ENCODE data around the gene TNIP3. TPM values are rescaled to one million over a fixed set of nuclear protein-coding genes. Genes with fewer than 3 reads are reported as not detected.

The TNIP3 gene
- polyA plus RNA-seq, 1 donor (not counting 4 experiments of a cell fraction or from before 2014, with no cell fraction given) = 0.04 TPM

DNA sequence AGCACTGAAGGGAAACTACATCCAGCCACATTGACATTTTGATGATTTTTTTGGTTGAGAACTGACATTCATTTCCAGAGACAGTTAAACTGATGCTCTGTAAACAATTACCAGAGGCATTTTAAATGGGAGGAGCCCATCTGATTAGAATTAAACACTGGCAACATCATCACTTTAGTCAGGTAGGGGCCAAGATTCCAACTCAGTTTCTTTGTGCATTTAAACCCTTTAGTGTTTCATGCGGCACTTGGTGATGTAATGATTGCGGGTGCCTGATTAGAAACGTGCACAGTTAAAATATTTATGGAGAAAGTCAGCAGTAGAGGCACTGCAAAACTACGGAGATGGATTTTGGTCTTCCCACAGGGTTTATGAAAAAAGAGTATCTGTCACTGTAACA is 16.1 kb downstream of the TNIP3 start:
- no peak overlapping the region for H3K4me2 ChIP-seq (ENCODE audit: control insufficient read depth, extremely low read depth, insufficient read depth, low read depth, low read length)
- no peaks in the 10 kb centered on the region for H3K36me3 ChIP-seq (ENCODE audit: control insufficient read depth in 2 of 2, extremely low read depth in 1 of 2, insufficient read depth in 2 of 2, low read length in 2 of 2)
- dilution Hi-C loops (cut with MboI; ENCODE audit: extremely low pct_ligation_motif_present, low sequenced_read_pairs) = no loop called here
- H3K9ac ChIP-seq (ENCODE audit: control insufficient read depth, extremely low read depth, insufficient read depth, low read length) = no peak overlapping the region
- no peaks in the 10 kb centered on the region for H3K9me1 ChIP-seq (ENCODE audit: control insufficient read depth, extremely low read depth, insufficient read depth, low read length)
- TF ChIP-seq EZH2 (IDR thresholded peaks at IDR 0.05; ENCODE audit: low read length) = no peak
- TF ChIP-seq, protein P1, sequence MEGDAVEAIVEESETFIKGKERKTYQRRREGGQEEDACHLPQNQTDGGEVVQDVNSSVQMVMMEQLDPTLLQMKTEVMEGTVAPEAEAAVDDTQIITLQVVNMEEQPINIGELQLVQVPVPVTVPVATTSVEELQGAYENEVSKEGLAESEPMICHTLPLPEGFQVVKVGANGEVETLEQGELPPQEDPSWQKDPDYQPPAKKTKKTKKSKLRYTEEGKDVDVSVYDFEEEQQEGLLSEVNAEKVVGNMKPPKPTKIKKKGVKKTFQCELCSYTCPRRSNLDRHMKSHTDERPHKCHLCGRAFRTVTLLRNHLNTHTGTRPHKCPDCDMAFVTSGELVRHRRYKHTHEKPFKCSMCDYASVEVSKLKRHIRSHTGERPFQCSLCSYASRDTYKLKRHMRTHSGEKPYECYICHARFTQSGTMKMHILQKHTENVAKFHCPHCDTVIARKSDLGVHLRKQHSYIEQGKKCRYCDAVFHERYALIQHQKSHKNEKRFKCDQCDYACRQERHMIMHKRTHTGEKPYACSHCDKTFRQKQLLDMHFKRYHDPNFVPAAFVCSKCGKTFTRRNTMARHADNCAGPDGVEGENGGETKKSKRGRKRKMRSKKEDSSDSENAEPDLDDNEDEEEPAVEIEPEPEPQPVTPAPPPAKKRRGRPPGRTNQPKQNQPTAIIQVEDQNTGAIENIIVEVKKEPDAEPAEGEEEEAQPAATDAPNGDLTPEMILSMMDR (optimal IDR thresholded peaks at IDR 0.05 in 1 of 3, IDR thresholded peaks at IDR 0.05 in 1 of 3, conservative IDR thresholded peaks at IDR 0.05 in 1 of 3; ENCODE audit: extremely low read depth in 1 of 3, insufficient read depth in 2 of 3, low read length in 3 of 3) = no peak
- H3K9me3 ChIP-seq (ENCODE audit: control insufficient read depth, low read depth, low read length) = no peaks in the 10 kb centered on the region
- no peak overlapping the region for H2AFZ ChIP-seq (ENCODE audit: control insufficient read depth, low read length)
- no peak overlapping the region for H3K4me3 ChIP-seq (ENCODE audit: control insufficient read depth in 2 of 3, extremely low read depth in 1 of 3, insufficient read depth in 2 of 3, low read depth in 1 of 3, low read length in 3 of 3)
- H4K20me1 ChIP-seq (ENCODE audit: control insufficient read depth, extremely low read depth, insufficient read depth, low read length) = no peaks in the 10 kb centered on the region
- no peaks in the 10 kb centered on the region for H3K4me1 ChIP-seq (ENCODE audit: control insufficient read depth, extremely low read depth, insufficient read depth, low read length)
- DNase-seq (ENCODE audit: low read depth, low spot score) (no peak), FAIRE-seq (no peak)
- H3K27me3 ChIP-seq (ENCODE audit: control insufficient read depth, extremely low read depth, insufficient read depth, low read length) = no peaks in the 10 kb centered on the region
- H3K27ac ChIP-seq (ENCODE audit: control insufficient read depth, insufficient read depth, low read length) = no peak overlapping the region
- no peaks in the 10 kb centered on the region for H3K79me2 ChIP-seq (ENCODE audit: control insufficient read depth, insufficient read depth, low read length)

DNA sequence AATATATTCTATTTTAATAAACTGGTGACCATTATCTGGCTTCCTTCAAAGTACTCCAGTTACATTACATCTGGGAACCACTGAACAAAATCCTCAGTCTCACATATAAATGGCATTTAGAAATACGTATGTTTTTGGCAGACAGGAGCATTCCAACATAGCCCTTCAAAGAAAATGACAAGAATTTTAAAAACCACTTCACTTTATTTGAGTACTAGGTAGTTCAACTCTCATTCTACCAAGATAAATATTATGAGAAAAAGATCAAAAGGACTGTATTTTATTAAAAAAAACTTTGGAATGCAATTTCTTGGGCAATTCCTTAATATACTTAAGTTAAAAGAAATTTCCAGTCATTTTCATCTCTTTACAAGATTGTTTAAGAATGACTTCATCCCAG is 17.6 kb downstream of the TNIP3 start:
- Histone ChIP-seq H3K36me3 (ENCODE audit: control insufficient read depth in 2 of 2, extremely low read depth in 1 of 2, insufficient read depth in 2 of 2, low read length in 2 of 2) (no peaks in the 10 kb centered on the region), H3K9ac (ENCODE audit: control insufficient read depth, extremely low read depth, insufficient read depth, low read length) (no peak overlapping the region), H3K4me1 (ENCODE audit: control insufficient read depth, extremely low read depth, insufficient read depth, low read length) (no peaks in the 10 kb centered on the region), H3K4me3 (ENCODE audit: control insufficient read depth in 2 of 3, extremely low read depth in 1 of 3, insufficient read depth in 2 of 3, low read depth in 1 of 3, low read length in 3 of 3) (no peak overlapping the region), H3K27me3 (ENCODE audit: control insufficient read depth, extremely low read depth, insufficient read depth, low read length) (no peaks in the 10 kb centered on the region), H3K9me3 (ENCODE audit: control insufficient read depth, low read depth, low read length) (no peaks in the 10 kb centered on the region), H3K27ac (ENCODE audit: control insufficient read depth, insufficient read depth, low read length) (no peak overlapping the region), H3K4me2 (ENCODE audit: control insufficient read depth, extremely low read depth, insufficient read depth, low read depth, low read length) (no peak overlapping the region), H3K79me2 (ENCODE audit: control insufficient read depth, insufficient read depth, low read length) (no peaks in the 10 kb centered on the region), H3K9me1 (ENCODE audit: control insufficient read depth, extremely low read depth, insufficient read depth, low read length) (no peaks in the 10 kb centered on the region), H4K20me1 (ENCODE audit: control insufficient read depth, extremely low read depth, insufficient read depth, low read length) (no peaks in the 10 kb centered on the region), H2AFZ (ENCODE audit: control insufficient read depth, low read length) (no peak overlapping the region)
- DNase-seq (ENCODE audit: low read depth, low spot score) (no peak), FAIRE-seq (no peak)
- dilution Hi-C loops (cut with MboI; ENCODE audit: extremely low pct_ligation_motif_present, low sequenced_read_pairs) = no loop called here
- TF ChIP-seq, protein P1 (optimal IDR thresholded peaks at IDR 0.05 in 1 of 3, IDR thresholded peaks at IDR 0.05 in 1 of 3, conservative IDR thresholded peaks at IDR 0.05 in 1 of 3; ENCODE audit: extremely low read depth in 1 of 3, insufficient read depth in 2 of 3, low read length in 3 of 3) = no peak
- TF ChIP-seq EZH2 (IDR thresholded peaks at IDR 0.05; ENCODE audit: low read length) = no peak

Data from keratinocyte (primary cell).